Stromal cell of bone marrow (primary cell): ENCODE data around the gene NTHL1.
"Not testable (repeated sequence)": the region's sequence is repeated elsewhere in the genome, so short reads cannot be mapped to it uniquely, and the experiment has no call there.

ENCODE experiments used
- DNase-seq: peaks from one replicate; pipeline ENCODE4 v3.0.0-alpha.2; 2012; ENCODE audit warnings: low read depth

The NTHL1 gene

GRCh38 chr16:2028146-2028545, 19.5 kb downstream of the NTHL1 start:
- DNase-seq, result no peak

DNA sequence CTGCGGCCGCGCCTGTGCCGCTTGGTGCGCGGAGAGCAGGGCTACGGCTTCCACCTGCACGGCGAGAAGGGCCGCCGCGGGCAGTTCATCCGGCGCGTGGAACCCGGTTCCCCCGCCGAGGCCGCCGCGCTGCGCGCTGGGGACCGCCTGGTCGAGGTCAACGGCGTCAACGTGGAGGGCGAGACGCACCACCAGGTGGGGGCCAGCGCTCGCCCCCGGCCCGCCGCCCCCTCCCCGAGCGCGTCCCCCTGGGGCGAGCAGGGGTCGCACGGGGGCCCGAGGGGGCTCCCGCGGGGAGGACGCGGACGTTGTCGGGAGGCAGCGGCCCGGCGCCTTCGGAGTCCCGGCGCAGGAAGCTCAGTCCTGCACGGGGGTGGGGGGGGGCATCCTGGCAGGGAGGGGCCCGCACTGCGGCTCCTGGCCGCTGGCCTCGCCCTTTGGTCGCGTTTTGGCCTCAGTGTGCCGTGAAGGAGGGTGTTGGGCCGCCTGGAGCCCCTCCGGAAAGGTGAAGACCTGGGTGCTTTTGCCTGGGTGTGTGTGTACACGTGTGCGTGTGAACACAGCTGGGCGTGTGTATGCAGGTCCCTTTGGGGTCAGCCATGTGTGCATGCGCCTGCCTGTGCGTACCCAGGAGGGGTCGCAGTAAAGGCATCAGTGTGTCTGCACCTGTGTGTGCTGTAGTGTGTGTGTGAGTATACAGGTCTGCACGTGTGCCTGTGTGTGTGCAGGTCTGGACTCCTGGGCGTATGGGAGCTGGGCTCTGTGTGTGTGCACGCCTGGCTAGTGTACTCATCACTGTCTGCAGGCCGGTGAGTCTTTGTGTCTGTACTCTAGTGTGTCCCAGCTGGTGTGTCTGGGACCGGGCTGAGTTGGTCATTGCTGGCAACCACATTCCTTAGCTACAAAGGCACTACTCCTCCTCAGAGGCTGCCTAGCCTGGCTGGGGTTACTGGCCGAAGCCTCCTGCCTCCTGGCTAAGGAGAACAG, 20.3 kb downstream of the NTHL1 start:
- no peak for DNase-seq

- no peak for DNase-seq
Measured at GRCh38 chr16:2026461-2027023, 21.1 kb downstream of the NTHL1 start, which contains the start of gene NHERF2. TSS of gene NHERF2 (plus strand) at chr16:2026902. CDS start at chr16:2027006, 104 bp downstream.

GRCh38 chr16:2025878-2026460, 21.7 kb downstream of the NTHL1 start:
- DNase-seq, result no peak

DNA sequence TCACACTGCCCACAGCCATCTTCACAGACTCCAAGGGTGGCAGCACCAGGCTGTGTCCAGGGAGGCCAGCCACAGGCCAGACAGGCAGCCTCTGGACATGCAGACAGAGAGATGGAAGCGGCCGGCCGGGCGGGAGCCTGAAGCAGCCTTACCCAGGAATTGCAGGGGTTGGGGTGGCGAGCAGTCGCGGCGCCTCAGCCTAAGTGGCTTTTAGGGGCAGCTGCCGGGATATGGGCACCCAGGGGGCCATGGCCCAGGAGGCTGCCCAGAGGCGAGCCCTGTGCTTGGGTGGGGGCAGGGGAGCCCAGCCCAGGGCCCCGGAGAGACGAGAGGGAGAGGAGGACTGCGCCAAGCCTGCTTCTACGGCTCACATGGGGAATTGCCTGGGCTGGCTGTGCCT, 22.4 kb downstream of the NTHL1 start:
- DNase-seq, result no peak

GRCh38 chr16:2024032-2024420, 23.6 kb downstream of the NTHL1 start:
- no peak for DNase-seq

GRCh38 chr16:2023092-2024031, 24.3 kb downstream of the NTHL1 start:
- peak; percentile 69 for DNase-seq

GRCh38 chr16:2022723-2023091, 24.9 kb downstream of the NTHL1 start:
- no peak for DNase-seq

DNA sequence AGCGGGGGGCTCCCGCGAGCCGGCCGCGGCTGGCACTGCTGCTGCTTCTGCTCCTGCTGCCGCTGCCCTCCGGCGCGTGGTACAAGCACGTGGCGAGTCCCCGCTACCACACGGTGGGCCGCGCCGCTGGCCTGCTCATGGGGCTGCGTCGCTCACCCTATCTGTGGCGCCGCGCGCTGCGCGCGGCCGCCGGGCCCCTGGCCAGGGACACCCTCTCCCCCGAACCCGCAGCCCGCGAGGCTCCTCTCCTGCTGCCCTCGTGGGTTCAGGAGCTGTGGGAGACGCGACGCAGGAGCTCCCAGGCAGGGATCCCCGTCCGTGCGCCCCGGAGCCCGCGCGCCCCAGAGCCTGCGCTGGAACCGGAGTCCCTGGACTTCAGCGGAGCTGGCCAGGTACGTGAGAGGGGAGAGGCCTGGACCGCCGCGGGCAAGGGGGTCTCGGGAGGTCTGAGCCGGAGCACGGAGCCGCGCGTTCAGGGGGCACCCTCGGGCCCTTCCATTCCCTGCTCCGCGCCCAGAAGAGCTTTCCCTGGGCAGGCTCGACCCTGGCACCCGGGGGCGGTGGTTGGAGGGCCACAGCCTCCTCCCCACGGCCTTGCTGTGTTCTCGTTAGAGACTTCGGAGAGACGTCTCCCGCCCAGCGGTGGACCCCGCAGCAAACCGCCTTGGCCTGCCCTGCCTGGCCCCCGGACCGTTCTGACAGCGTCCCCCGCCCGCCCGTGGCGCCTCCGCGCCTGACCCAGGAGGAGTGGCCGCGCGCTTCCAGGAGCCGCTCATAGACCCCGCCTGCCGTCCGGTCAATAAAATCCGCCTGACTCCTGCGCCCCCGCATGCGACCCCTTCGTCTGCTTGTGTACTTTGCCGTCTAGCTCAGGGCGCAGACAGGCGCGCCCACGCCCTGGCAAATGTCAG, 27.5 kb downstream of the NTHL1 start:
- no peak for DNase-seq

- no peak for DNase-seq
Measured at GRCh38 chr16:2019518-2019920, 28.1 kb downstream of the NTHL1 start, which contains the start of gene NPW. TSS of gene NPW (plus strand) at chr16:2019785.

DNA sequence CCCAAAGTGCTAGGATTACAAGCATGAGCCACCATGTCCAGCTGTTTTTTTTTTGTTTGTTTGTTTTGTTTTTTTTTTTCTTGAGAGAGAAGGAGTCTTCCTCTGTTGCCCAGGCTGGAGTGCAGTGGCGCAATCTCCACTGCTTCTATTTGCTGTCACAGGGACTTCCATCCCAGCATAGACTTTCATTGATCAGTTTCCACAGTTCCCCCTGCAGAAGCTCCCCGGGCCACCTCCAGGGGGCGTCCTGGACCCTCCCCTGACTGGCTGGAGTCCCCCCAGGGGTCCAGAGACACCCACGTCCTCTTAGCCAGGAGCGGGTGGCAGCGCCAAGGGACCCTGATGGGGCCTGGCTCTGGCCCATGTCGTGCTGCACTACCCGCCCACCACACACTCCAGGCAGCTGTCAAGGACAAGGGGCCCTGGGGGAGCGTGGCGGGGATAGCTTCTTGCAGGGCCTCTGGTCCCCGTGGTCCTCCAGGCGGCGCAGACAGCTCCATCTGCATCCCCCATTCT, 31.2 kb downstream of the NTHL1 start:
- DNase-seq, result no peak

DNA sequence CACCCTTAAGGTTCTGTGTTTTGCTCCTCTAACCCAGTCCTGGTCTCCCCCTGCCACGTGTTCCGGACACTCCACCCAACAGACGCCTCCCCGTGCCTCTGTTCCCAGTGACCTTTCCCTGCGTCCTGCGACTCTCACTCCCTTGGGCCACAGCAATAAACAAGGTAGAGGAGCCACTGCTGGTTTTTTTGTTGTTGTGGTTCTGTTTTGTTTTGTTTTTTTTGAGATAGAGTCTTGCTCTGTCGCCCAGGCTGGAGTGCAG, 31.8 kb downstream of the NTHL1 start:
- no peak for DNase-seq

- DNase-seq, result no peak
Measured at GRCh38 chr16:2015117-2015946, 32.3 kb downstream of the NTHL1 start.

GRCh38 chr16:2013527-2013926, 34.1 kb downstream of the NTHL1 start:
- no peak for DNase-seq

- DNase-seq, result not testable (repeated sequence)
Measured at GRCh38 chr16:2011726-2012125, 35.9 kb downstream of the NTHL1 start.

DNA sequence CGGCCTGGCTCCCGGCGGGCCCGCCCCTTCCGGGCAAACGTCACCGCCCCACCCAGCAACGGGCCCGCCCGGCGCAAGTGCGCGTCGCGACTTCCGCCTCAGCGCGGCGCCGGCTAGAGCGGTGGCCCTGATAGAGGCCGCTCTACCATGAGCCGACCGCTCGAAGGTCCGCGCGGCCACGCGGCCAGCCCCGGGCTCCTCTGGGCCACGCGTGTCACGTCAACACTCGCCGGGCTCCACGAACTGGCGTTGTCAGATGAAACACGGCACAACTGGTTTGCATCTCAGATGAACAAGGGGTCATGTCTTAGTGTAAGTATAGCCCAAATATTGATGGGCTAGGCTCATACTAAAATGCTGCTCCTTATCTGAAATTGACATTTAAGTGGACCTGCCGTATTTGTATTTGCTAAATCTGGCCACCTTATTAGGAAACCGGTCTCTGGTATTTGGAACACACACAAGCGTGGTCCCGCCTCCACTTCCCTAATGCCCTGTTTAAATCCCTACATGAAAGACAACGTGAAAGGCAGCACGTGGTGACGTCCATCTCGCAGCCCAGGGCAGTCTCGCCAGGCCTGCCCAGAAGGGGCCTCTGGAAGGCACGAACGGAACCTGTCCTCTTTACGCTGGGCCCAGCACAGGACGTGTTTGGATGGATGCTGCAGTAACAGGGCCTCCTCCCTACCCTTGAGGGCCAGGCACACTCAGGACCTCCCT, 37.7 kb downstream of the NTHL1 start, which contains the start of gene ZNF598:
ZNF598 (minus strand) TSS at position 31 of the 720 bp plus-strand sequence.
- DNase-seq, result peak; percentile 75

DNA sequence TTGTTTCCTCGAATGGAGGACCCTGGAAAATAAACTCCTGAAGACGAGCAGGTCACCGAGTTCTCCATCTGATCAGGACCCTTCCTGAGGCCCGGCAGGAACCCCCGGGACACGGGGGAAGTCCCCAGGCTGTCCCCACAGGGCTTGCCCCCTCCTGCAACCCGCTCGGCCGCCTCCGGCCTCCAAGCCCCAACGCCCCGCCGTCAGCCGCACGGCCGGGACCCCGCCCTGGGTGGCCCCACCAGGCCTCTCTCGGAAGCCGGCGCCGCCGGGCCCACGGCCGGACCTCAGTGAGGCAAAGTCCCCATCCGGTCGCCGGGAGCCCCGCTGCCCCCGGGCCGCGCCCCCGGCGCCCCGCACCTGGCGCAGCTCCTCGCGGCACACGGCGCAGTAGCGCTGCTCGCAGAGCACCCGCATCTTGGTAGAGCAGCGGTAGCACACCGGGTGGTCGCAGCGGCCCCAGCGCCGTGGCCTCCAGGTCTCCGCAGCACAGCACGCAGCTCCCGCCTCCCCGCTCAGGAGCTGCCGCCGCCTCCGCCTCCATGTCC, 38.4 kb downstream of the NTHL1 start:
- DNase-seq, result no peak

- no peak for DNase-seq
Measured at GRCh38 chr16:2008631-2009163, 38.9 kb downstream of the NTHL1 start.
